Fibroblast of skin of right quadriceps (primary cell): ENCODE data around the gene CDC42SE2.
"Not testable (repeated sequence)": the region's sequence is repeated elsewhere in the genome, so short reads cannot be mapped to it uniquely, and the experiment has no call there.

Experiments used
- DNase-seq: peaks from one replicate; pipeline ENCODE4 v3.0.0-alpha.2; 2013

CDC42SE2 gene

DNA sequence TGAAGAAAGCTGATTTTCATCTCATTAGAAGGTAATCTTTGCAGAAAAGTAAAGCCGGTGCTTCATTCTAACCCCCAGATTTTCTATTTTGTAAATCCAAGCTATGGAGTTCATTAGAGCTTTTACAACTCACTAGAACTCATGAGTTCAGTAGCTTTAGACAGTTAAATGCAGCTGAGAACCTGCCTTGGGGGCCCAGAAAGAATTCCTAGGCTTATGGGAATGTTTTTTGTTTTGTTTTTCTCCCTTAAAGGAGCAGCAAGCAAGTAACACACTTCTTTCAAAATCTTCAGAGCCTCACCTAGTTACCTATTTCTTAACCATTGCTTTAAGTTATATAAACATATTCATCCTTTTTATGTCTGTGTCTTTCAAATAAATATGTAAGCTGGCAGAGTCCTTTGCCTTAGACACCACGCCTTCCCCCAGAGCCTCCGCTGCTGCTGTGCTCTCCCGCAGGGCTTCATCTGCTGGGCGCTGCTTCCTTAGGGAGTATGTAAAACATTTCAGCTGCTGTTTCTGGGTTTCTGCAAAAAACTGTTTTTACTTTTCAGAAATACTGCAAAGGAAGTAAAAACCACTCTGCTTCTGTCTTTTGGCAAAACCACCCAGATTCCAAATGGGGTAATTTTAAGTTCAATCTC is 132.9 kb downstream of the CDC42SE2 start:
- no peak for DNase-seq

GRCh38 chr5:131399007-131399406 is 135.2 kb downstream of the CDC42SE2 start:
- DNase-seq = not testable (repeated sequence)

DNA sequence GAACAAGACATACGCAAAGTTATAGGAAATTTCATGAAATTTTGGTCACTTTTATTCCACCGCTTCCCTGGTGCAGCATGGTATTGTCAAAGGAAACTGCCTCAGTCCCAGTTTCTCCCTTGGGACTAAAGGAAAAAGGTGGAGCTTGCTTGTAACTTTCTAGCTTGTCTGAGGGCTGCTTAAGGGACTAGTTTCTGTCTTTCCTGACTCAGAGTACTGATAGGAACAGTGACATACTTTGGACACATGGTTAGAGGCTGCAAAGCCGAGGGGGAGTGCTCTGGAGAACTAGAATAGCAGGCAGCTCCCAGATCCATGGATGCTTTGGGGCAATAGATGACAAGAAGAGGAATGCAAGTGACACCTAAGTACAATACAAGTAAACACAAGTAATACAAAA is 136.7 kb downstream of the CDC42SE2 start:
- DNase-seq = no peak

DNA sequence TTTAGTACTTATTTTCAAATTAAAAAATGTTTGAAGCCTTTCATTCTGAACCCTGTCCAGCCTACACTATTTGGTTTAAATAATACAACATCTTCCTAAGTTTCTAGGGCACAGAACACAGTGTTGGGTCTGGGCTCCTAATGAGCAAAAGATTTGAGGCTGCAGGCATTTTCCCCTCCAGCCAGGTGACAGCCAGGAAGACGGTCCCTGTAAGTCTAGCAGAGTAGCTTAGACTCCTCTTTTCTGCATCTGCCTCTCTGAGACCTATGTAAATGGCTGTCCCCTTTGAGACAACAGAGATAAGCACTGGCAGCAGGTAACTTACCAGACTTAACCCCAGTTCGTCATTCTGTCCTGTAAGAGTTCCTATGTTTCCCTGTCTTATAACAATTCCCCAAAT is 141.8 kb downstream of the CDC42SE2 start:
- no peak for DNase-seq

DNA sequence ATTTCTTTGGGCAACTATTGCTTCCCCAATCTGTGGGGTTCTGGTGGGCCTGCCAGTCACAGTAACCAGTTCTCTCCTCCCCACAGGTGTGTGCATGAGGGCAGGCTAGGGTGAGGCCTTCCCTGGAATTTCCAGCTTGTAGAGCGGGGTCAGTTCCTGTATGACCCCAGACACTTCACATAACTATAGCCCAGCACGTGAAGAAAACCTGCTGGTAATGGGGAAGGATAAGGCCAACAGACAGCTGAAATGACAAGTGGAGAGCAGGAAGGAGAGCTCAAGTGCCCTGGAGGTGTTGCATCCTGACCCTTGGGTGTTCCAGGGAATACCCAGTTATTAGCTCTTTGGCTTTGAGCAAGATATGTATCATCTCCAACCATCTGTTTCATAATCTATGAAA is 142.2 kb downstream of the CDC42SE2 start:
- no peak for DNase-seq

- DNase-seq = no peak
Measured at GRCh38 chr5:131406975-131407638, 143.3 kb downstream of the CDC42SE2 start.

DNA sequence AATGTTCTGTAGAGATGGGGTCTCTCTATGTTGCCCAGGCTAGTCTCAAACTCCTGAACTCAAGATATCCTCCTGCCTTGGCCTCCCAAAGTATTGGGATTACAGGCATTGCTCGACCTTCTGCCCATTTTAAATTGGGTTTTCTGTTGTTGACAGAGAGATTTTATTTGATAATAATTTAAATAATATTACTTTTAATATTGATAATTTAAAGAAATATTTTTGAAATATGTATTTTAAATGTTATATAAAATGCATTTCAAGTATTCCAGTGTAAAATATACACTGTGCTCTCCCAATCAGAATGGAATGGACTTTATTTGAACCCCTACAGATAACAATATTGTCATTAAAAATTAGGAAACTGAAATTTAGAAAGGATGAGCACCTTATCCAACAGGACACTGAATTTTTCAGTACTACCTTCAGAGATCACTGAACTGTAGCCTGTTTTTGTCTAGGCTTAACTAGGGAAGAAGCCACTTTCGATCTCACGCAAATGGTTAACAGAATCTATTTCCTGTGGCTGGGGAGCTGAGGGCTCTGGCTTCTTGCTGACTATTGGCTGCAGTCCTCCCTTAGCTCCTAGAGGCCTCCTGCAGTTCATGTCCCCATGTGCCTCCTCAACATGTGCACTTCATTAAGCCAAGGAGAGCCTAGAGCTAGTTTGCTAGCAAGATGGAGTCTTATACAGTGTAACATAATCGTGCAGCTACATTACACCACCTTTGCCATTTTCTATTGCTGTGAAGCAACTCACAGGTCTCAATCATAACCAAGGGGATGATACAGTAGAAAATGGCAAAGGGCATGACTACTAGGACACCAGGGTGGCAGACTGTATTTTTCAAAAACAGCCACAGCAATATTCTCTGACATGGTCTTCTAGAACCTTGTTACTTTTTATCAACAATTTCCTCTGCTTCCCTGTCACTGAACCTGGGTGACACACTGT is 150.0 kb downstream of the CDC42SE2 start:
- peak; percentile 64 for DNase-seq

DNA sequence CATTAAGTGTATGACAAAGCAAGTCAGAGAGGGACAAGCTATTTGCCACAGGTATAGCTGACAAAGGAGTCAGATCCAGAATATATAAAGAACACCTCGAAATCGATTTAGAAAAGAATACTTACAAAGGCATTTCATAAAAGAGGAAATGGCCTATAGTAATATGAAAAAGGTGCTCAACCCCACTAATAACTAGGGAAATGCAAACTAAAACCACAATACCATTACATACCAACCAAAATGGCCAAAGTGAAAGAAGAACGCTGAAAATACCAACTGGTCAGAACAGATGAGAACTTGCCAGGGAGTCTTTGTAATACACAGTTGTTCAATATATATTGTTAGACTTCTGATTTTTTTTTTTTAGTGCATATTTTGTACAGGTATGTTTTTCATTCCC is 152.9 kb downstream of the CDC42SE2 start:
- no peak for DNase-seq

GRCh38 chr5:131417240-131417869 is 153.5 kb downstream of the CDC42SE2 start:
- DNase-seq = peak; percentile 60

- no peak for DNase-seq
Measured at GRCh38 chr5:131418846-131419245, 155.0 kb downstream of the CDC42SE2 start.

GRCh38 chr5:131419877-131420276 is 156.0 kb downstream of the CDC42SE2 start:
- DNase-seq = no peak

DNA sequence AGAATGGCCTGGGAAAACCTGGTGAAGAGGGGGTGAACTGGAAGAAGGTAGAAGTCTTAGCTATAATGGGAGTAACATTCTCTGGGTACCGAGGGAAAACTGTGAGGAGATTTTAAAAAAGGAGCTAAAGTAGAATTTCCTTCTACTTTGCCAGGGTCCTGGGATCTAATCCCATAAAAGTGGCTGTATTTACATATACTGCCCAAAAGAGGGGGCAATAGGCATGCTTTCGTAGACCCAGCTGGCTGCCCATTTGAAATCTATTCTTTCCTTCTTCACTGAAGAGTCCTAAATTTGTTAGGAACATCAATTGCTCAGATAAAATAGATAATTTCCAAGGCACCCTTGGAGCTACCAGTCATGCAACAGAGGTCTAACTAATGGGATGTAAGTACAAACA is 159.2 kb downstream of the CDC42SE2 start:
- peak; percentile 17 for DNase-seq

DNA sequence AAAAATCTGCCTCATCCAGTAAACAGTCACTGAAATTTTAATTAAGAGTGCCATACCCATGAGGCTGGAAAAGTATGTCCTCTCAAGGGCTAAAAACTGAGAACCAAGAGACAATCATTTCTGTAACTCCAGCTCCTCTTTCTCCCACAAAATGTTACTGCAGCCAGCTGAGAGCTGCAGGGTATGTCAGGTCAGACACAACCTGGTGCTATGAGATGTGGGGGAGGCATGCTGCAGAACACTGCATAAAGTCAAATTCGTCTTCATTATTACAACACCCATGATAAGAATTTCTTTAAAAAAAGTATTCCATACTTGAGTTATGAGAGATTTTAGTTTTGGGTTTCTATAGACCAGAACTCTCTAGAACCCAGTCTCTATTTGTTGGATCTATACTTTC is 162.2 kb downstream of the CDC42SE2 start:
- no peak for DNase-seq

GRCh38 chr5:131430794-131431193 is 166.9 kb downstream of the CDC42SE2 start:
- DNase-seq = no peak

DNA sequence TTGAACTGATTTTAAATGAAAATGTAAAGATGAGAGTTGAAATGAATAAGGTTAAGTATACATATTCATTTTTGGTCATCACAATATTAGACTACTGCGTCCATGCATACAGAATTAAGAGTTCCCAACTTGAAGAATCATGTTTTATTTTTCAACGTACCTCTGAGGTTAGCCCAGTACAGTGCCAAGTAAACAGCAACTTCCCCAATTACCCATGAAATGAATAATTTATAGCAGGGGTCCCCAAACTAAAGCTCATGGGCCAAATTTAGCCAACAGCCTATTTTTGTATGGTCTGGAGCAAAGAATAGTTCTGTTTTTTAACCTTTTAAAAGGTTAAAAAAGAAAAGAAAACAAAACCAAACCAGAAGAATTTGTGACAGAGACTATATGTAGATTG is 167.9 kb downstream of the CDC42SE2 start:
- no peak for DNase-seq

- no peak for DNase-seq
Measured at GRCh38 chr5:131433109-131433508, 169.3 kb downstream of the CDC42SE2 start.

DNA sequence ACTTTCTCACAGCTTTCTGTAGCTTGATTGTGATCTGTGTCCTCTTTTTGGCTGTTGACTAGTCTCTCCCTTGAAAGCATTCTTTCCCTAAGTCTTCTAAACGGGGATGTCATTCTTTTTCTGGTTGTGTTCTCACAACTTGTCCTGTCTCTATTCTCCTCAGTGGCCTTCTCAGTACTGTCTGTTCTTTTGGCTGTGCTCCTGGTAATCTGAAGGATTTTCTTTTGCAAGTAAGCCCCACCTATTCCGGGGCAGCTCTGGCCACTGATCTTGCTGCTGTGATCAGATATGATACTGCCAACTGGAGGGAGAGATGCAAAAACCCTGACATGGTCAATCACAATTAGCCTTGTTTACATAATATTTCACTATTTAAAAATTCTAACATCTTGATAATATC is 172.2 kb downstream of the CDC42SE2 start:
- no peak for DNase-seq

- peak; percentile 5 for DNase-seq
Measured at GRCh38 chr5:131441184-131441583, 177.3 kb downstream of the CDC42SE2 start.
